ENCODE measurements around the gene MFSD11.
"Not testable (repeated sequence)": the region's sequence is repeated elsewhere in the genome, so short reads cannot be mapped to it uniquely, and the experiment has no call there.

Gene MFSD11

GRCh38 chr17:76797241-76797840 is 59.4 kb downstream of the MFSD11 start:
- no peak for DNase-seq (ENCODE audit: low spot score)

GRCh38 chr17:76801706-76802105 is 63.8 kb downstream of the MFSD11 start:
- DNase-seq (ENCODE audit: low spot score): no peak

GRCh38 chr17:76805319-76805718 is 67.4 kb downstream of the MFSD11 start:
- DNase-seq (ENCODE audit: low spot score): peak; percentile 52

- not testable (repeated sequence) for DNase-seq (ENCODE audit: low spot score)
These were observed 68.2 kb downstream of the MFSD11 start for GRCh38 chr17:76806151-76806550.

GRCh38 chr17:76806767-76807166 is 68.8 kb downstream of the MFSD11 start:
- DNase-seq (ENCODE audit: low spot score): not testable (repeated sequence)

GRCh38 chr17:76808326-76808725 is 70.4 kb downstream of the MFSD11 start:
- DNase-seq (ENCODE audit: low spot score): no peak

GRCh38 chr17:76810956-76811355 is 73.0 kb downstream of the MFSD11 start:
- no peak for DNase-seq (ENCODE audit: low spot score)

GRCh38 chr17:76811834-76812233 is 73.9 kb downstream of the MFSD11 start:
- DNase-seq (ENCODE audit: low spot score): no peak

- no peak for DNase-seq (ENCODE audit: low spot score)
These were observed 74.3 kb downstream of the MFSD11 start for GRCh38 chr17:76812263-76812662.

- DNase-seq (ENCODE audit: low spot score): no peak
These were observed 75.0 kb downstream of the MFSD11 start for GRCh38 chr17:76812968-76813367.

GRCh38 chr17:76815907-76816589 is 78.1 kb downstream of the MFSD11 start:
- DNase-seq (ENCODE audit: low spot score): not testable (repeated sequence)

- peak; percentile 78 for DNase-seq (ENCODE audit: low spot score)
These were observed 78.7 kb downstream of the MFSD11 start for GRCh38 chr17:76816590-76817135.

GRCh38 chr17:76820039-76820438 is 82.1 kb downstream of the MFSD11 start:
- no peak for DNase-seq (ENCODE audit: low spot score)

GRCh38 chr17:76820561-76820960 is 82.6 kb downstream of the MFSD11 start:
- no peak for DNase-seq (ENCODE audit: low spot score)

- DNase-seq (ENCODE audit: low spot score): no peak
These were observed 84.4 kb downstream of the MFSD11 start for GRCh38 chr17:76822184-76822778.

GRCh38 chr17:76824093-76824492 is 86.2 kb downstream of the MFSD11 start:
- no peak for DNase-seq (ENCODE audit: low spot score)

GRCh38 chr17:76826330-76827068 is 88.6 kb downstream of the MFSD11 start:
- no peak for DNase-seq (ENCODE audit: low spot score)

GRCh38 chr17:76827736-76828135 is 89.8 kb downstream of the MFSD11 start:
- no peak for DNase-seq (ENCODE audit: low spot score)
